ENCODE measurements around the gene CPLX3.

CPLX3 gene

GRCh38 chr15:74826364-74826819 is at the start of gene CPLX3:
Gene CPLX3 (plus strand): TSS chr15:74826627. CDS start chr15:74826704, 77 bp downstream.
- TF ChIP-seq CTCF (IDR thresholded peaks at IDR 0.05; ENCODE audit: low read depth, low read length, missing control alignments), result no peak
- no peak within 1 kb of the TSS for H3K4me3 ChIP-seq (ENCODE audit: low read depth, low read length)
- no peak for DNase-seq (ENCODE audit: low read depth)

- no peak for DNase-seq (ENCODE audit: low read depth)
- peak; percentile 1 for TF ChIP-seq CTCF (IDR thresholded peaks at IDR 0.05; ENCODE audit: low read depth, low read length, missing control alignments)
- H3K4me3 ChIP-seq (ENCODE audit: low read depth, low read length), result 0 out of 2 replicates have a peak overlapping the region, but pooled peaks have one; percentile 1
Measured at GRCh38 chr15:74776821-74777768, 49.3 kb upstream of the CPLX3 start.

GRCh38 chr15:74777769-74778598 is 48.4 kb upstream of the CPLX3 start:
- DNase-seq (ENCODE audit: low read depth), result no peak
- TF ChIP-seq CTCF (IDR thresholded peaks at IDR 0.05; ENCODE audit: low read depth, low read length, missing control alignments), result no peak
- no peak overlapping the region for H3K4me3 ChIP-seq (ENCODE audit: low read depth, low read length)

- DNase-seq (ENCODE audit: low read depth), result no peak
- no peak for TF ChIP-seq CTCF (IDR thresholded peaks at IDR 0.05; ENCODE audit: low read depth, low read length, missing control alignments)
- H3K4me3 ChIP-seq (ENCODE audit: low read depth, low read length), result no peak overlapping the region
Measured at GRCh38 chr15:74778599-74778970, 47.8 kb upstream of the CPLX3 start.

- no peak overlapping the region for H3K4me3 ChIP-seq (ENCODE audit: low read depth, low read length)
- TF ChIP-seq CTCF (IDR thresholded peaks at IDR 0.05; ENCODE audit: low read depth, low read length, missing control alignments), result no peak
- DNase-seq (ENCODE audit: low read depth), result no peak
Measured at GRCh38 chr15:74779162-74779648, 47.2 kb upstream of the CPLX3 start.

- no peak for TF ChIP-seq CTCF (IDR thresholded peaks at IDR 0.05; ENCODE audit: low read depth, low read length, missing control alignments)
- DNase-seq (ENCODE audit: low read depth), result no peak
- H3K4me3 ChIP-seq (ENCODE audit: low read depth, low read length), result peak overlapping the region; percentile 66
Measured at GRCh38 chr15:74780523-74781430, 45.6 kb upstream of the CPLX3 start.
